GM10248 (cell line): ENCODE measurements around the gene KTN1.

ENCODE experiments used
- CTCF ChIA-PET: fragments of 300-600 bp; sonication (Branson Sonifier 250); formaldehyde crosslinking; extraction: SDS; loops from one replicate; lab custom pipeline; 2021; ENCODE audit warnings: antibody characterized with exemption; lab: Yijun Ruan, JAX
- POLR2A ChIA-PET: fragments of 350-650 bp; sonication (Branson Sonifier 250); formaldehyde crosslinking; extraction: SDS; loops from one replicate; lab custom pipeline; 2020; ENCODE audit warnings: antibody characterized with exemption; lab: Yijun Ruan, JAX
- DNase-seq: peaks from one replicate; pipeline ENCODE4 v3.0.0; 2012; ENCODE audit errors: extremely low spot score
- TF ChIP-seq, protein P1 (sequence below): IDR thresholded peaks from 2 replicates; pipeline ENCODE4 v1.5.1; 2012; ENCODE audit warnings: mild to moderate bottlenecking, low read depth; ENCODE audit errors: extremely low read depth, missing control alignments, control extremely low read depth

KTN1 gene

GRCh38 chr14:55579724-55580469, at the start of gene KTN1:
KTN1 (plus strand) TSS chr14:55580207; CDS start chr14:55612049, 31,842 bp downstream.
- DNase-seq: peak; percentile 92
- ChIA-PET POLR2A (interaction anchor here (0.6 kb wide), 1 partner anchor 9 kb away, joined by 3 read pairs; no protein-coding TSS in a partner anchor), CTCF (no interaction called here)
- TF ChIP-seq, protein P1, sequence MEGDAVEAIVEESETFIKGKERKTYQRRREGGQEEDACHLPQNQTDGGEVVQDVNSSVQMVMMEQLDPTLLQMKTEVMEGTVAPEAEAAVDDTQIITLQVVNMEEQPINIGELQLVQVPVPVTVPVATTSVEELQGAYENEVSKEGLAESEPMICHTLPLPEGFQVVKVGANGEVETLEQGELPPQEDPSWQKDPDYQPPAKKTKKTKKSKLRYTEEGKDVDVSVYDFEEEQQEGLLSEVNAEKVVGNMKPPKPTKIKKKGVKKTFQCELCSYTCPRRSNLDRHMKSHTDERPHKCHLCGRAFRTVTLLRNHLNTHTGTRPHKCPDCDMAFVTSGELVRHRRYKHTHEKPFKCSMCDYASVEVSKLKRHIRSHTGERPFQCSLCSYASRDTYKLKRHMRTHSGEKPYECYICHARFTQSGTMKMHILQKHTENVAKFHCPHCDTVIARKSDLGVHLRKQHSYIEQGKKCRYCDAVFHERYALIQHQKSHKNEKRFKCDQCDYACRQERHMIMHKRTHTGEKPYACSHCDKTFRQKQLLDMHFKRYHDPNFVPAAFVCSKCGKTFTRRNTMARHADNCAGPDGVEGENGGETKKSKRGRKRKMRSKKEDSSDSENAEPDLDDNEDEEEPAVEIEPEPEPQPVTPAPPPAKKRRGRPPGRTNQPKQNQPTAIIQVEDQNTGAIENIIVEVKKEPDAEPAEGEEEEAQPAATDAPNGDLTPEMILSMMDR: no peak

DNA sequence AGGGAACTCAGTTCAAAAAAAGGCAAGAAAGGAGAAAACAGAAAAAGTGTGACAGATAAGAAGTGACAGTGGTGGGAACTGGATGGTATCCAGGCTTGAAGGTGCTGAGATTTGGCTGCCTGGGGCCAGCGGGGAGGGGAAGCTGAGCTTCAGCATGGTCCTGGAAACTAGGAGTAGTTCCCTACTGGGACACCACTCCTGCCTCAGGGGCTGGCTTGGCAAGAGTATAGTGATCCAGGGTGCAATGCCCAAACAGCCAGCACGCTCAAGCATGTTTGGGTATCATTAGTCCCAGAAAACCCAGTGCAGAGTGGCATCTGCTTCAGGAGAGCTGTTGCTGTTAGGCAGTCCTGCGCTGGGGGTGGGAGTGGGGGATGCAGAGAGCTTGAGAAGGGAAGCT, 49.5 kb upstream of the KTN1 start:
- ChIA-PET POLR2A (no interaction called here), CTCF (interaction anchor here (1.1 kb wide), 1 partner anchor 12 kb away, joined by 3 read pairs; no protein-coding TSS in a partner anchor)
- TF ChIP-seq, protein P1: no peak
- no peak for DNase-seq

GRCh38 chr14:55532645-55533344, 47.2 kb upstream of the KTN1 start:
- POLR2A ChIA-PET: no interaction called here

DNA sequence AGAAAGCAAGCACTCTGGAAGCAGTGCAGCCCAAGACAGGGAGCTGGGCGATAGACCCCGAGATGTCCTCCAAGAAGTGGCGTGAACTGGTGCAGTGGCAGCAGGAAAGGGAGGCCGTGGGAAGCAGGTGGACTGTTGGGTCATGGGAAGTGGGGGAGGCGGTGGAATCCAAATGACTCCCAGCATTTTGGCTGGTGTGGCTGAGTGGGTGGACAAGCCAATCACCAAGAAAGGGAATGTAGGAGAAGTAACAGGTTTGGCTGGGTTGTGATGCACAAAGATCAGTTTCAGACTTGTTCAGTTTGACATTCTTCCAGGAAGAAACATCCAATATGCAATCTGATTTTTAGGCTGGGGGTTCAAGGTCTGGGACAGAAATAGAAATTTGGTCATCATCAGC, 46.0 kb upstream of the KTN1 start:
- CTCF ChIA-PET: interaction anchor here (0.9 to 1.0 kb wide), 3 partner anchors 23 to 69 kb away, joined by 3 read pairs; no protein-coding TSS in a partner anchor
- DNase-seq: no peak

More at GRCh38 chr14:55532645-55533344, 47.2 kb upstream of the KTN1 start:
- TF ChIP-seq, protein P1: no peak
- CTCF ChIA-PET: interaction anchor here (1.0 to 1.8 kb wide), 3 partner anchors 9 to 68 kb away, joined by 3 to 10 read pairs (median 4); no protein-coding TSS in a partner anchor
- no peak for DNase-seq

GRCh38 chr14:55535516-55536203, 44.3 kb upstream of the KTN1 start:
- no peak for DNase-seq
- ChIA-PET POLR2A (no interaction called here), CTCF (interaction anchor here (1.1 to 1.2 kb wide), 2 partner anchors 89 to 142 kb away, joined by 3 to 4 read pairs; no protein-coding TSS in a partner anchor)

More for the DNA sequence above, 46.0 kb upstream of the KTN1 start:
- POLR2A ChIA-PET: no interaction called here
- TF ChIP-seq, protein P1: no peak

More at GRCh38 chr14:55535516-55536203, 44.3 kb upstream of the KTN1 start:
- TF ChIP-seq, protein P1: no peak
